PC-3 (cell line): ENCODE measurements around the gene RFLNA. TPM values are rescaled to one million over a fixed set of nuclear protein-coding genes. Genes with fewer than 3 reads are reported as not detected.

Source experiments
- ATAC-seq: fragments of 200-7000 bp; cut with Tn5 transposase; 2 replicates; pipeline ENCODE4 v1.9.1; 2020; ENCODE audit warnings: mild to moderate bottlenecking, moderate library complexity
- BruUV-seq: library from RNA; stranded (reverse); fragments of 400-500 nt; replicated peaks from 2 replicates; lab custom pipeline; 2021; lab: Mats Ljungman, UMichigan
- CTCF ChIA-PET: fragments of 300-600 bp; sonication (Branson Sonifier 250); formaldehyde crosslinking; loops from one replicate; lab custom pipeline; 2022; ENCODE audit warnings: antibody characterized with exemption; lab: Charles Lee
- POLR2A ChIA-PET: fragments of 300-600 bp; sonication (Branson Sonifier 250); formaldehyde crosslinking; loops from one replicate; lab custom pipeline; 2022; ENCODE audit warnings: antibody characterized with exemption; ENCODE audit not compliant: unreplicated experiment; lab: Charles Lee
- DNase-seq: peaks from one replicate; pipeline ENCODE4 v3.0.0-alpha.2; 2015
- H2AFZ ChIP-seq: fragments of 300-600 bp; sonication (generic); 2 replicates; pipeline ENCODE4 v1.6.0; 2016; ENCODE audit warnings: antibody characterized with exemption, low read length
- H3F3A ChIP-seq: fragments of 300-600 bp; sonication (generic); one replicate; pipeline ENCODE4 v1.6.0; 2017; ENCODE audit warnings: antibody characterized with exemption, low read length, control low read depth, mild to moderate bottlenecking; ENCODE audit not compliant: unreplicated experiment
- H3K27ac ChIP-seq: fragments of 300-600 bp; sonication (generic); 2 replicates; pipeline ENCODE4 v1.5.1; 2016; ENCODE audit warnings: mild to moderate bottlenecking, low read length
- H3K27me3 ChIP-seq: fragments of 300-600 bp; sonication (generic); 2 replicates; pipeline ENCODE4 v1.6.1; 2016; ENCODE audit warnings: low read length, mixed read lengths
- H3K36me3 ChIP-seq: fragments of 300-600 bp; sonication (generic); 2 replicates; pipeline ENCODE4 v1.6.1; 2016; ENCODE audit warnings: low read depth, mixed run types, low read length, mixed read lengths
- H3K4me1 ChIP-seq: fragments of 300-600 bp; sonication (generic); 2 replicates; pipeline ENCODE4 v1.5.1; 2016; ENCODE audit warnings: low read length; ENCODE audit not compliant: insufficient read depth
- H3K4me2 ChIP-seq: fragments of 300-600 bp; sonication (generic); 2 replicates; pipeline ENCODE4 v1.6.0; 2016; ENCODE audit warnings: low read length
- H3K4me3 ChIP-seq: fragments of 300-600 bp; sonication (generic); 2 replicates; pipeline ENCODE4 v1.5.1; 2016; ENCODE audit warnings: mild to moderate bottlenecking, low read length, mixed read lengths
- H3K79me2 ChIP-seq: fragments of 300-600 bp; sonication (generic); 2 replicates; pipeline ENCODE4 v1.6.1; 2017; ENCODE audit warnings: low read length, mixed read lengths
- H3K9ac ChIP-seq: fragments of 300-600 bp; sonication (generic); 2 replicates; pipeline ENCODE4 v1.6.0; 2016; ENCODE audit warnings: mild to moderate bottlenecking, low read length
- H3K9me2 ChIP-seq: fragments of 300-600 bp; sonication (generic); replicated peaks from 2 replicates; pipeline ENCODE4 v1.6.1; 2016; ENCODE audit warnings: mixed run types, low read length, mixed read lengths
- H3K9me3 ChIP-seq: fragments of 300-600 bp; sonication (generic); 2 replicates; pipeline ENCODE4 v1.6.1; 2016; ENCODE audit warnings: low read length, mixed read lengths
- H4K20me1 ChIP-seq: fragments of 300-600 bp; sonication (generic); 2 replicates; pipeline ENCODE4 v1.6.1; 2016; ENCODE audit warnings: low read length, mixed read lengths
- EZH2 ChIP-seq: fragments of 300-600 bp; sonication (generic); IDR thresholded peaks from one replicate; pipeline ENCODE4 v1.6.1; 2017; ENCODE audit warnings: antibody characterized with exemption, mild to moderate bottlenecking, low read length; ENCODE audit not compliant: unreplicated experiment
- EZH2phosphoT487 ChIP-seq: fragments of 300-600 bp; sonication (generic); IDR thresholded peaks from 2 replicates; pipeline ENCODE4 v1.6.1; 2018; ENCODE audit warnings: mild to moderate bottlenecking, antibody characterized with exemption, low read length, borderline replicate concordance
- intact Hi-C: fragments of 100-400 bp; cut with micrococcal nuclease; formaldehyde crosslinking; loops from 2 replicates; pipeline ENCODE4 v1.9.0; 2023
- total RNA-seq: library from RNA; depleted of rRNA; stranded (reverse); fragments of >200 nt; gene quantifications from 2 replicates; pipeline ENCODE4 v1.2.3, GENCODE V29; 2014
- TF ChIP-seq, protein P1 (sequence below): fragments of 300-600 bp; sonication (generic); conservative IDR thresholded peaks from 2 replicates; pipeline ENCODE4 v1.5.1; 2017; ENCODE audit warnings: antibody characterized with exemption, low read depth, mild to moderate bottlenecking, low read length

RFLNA gene
- total RNA-seq, 1 experiment from 2014 or later = not detected

GRCh38 chr12:124324803-124325705 lies 30.2 kb downstream of the RFLNA start:
- Histone ChIP-seq H4K20me1 (no peaks in the 10 kb centered on the region), H3K4me3 (no peak overlapping the region), H3K27ac (no peak overlapping the region), H3K4me1 (no peaks in the 10 kb centered on the region), H3K9ac (no peak overlapping the region), H3K4me2 (no peak overlapping the region), H3K9me3 (peaks cover 7% of the 10 kb centered on the region; the same call in 1 of the 2 replicates), H3K27me3 (no peaks in the 10 kb centered on the region), H3K79me2 (no peaks in the 10 kb centered on the region), H2AFZ (no peak overlapping the region), H3F3A (no peaks in the 10 kb centered on the region), H3K36me3 (peaks cover 66% of the 10 kb centered on the region), H3K9me2 (no peaks in the 10 kb centered on the region)
- no peak for TF ChIP-seq EZH2phosphoT487
- TF ChIP-seq, protein P1, sequence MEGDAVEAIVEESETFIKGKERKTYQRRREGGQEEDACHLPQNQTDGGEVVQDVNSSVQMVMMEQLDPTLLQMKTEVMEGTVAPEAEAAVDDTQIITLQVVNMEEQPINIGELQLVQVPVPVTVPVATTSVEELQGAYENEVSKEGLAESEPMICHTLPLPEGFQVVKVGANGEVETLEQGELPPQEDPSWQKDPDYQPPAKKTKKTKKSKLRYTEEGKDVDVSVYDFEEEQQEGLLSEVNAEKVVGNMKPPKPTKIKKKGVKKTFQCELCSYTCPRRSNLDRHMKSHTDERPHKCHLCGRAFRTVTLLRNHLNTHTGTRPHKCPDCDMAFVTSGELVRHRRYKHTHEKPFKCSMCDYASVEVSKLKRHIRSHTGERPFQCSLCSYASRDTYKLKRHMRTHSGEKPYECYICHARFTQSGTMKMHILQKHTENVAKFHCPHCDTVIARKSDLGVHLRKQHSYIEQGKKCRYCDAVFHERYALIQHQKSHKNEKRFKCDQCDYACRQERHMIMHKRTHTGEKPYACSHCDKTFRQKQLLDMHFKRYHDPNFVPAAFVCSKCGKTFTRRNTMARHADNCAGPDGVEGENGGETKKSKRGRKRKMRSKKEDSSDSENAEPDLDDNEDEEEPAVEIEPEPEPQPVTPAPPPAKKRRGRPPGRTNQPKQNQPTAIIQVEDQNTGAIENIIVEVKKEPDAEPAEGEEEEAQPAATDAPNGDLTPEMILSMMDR = no peak
- no peak for TF ChIP-seq EZH2
- ChIA-PET CTCF (no interaction called here), POLR2A (no interaction called here)
- intact Hi-C loops = loop anchor here (5.0 kb wide), 1 partner anchor 273 kb away; no protein-coding TSS in a partner anchor
- DNase-seq = no peak
- ATAC-seq = no peak
- no TSS peak for BruUV-seq

GRCh38 chr12:124326104-124326503 lies 31.2 kb downstream of the RFLNA start:
- H2AFZ ChIP-seq = no peak overlapping the region
- no peak overlapping the region for H3K4me2 ChIP-seq
- H3K9me3 ChIP-seq = peaks cover 7% of the 10 kb centered on the region; the same call in 1 of the 2 replicates
- no peaks in the 10 kb centered on the region for H3K79me2 ChIP-seq
- TF ChIP-seq, protein P1 = no peak
- TF ChIP-seq EZH2phosphoT487 (no peak), EZH2 (no peak)
- H3K27ac ChIP-seq = no peak overlapping the region
- no TSS peak for BruUV-seq
- no peak overlapping the region for H3K4me3 ChIP-seq
- H3K36me3 ChIP-seq = peaks cover 75% of the 10 kb centered on the region
- no peaks in the 10 kb centered on the region for H3K9me2 ChIP-seq
- no peaks in the 10 kb centered on the region for H3K27me3 ChIP-seq
- DNase-seq = no peak
- intact Hi-C loops = no loop called here
- ATAC-seq = no peak
- CTCF ChIA-PET = interaction anchor here (0.6 kb wide), 1 partner anchor 54 kb away, joined by 13 read pairs; no protein-coding TSS in a partner anchor
- H3K9ac ChIP-seq = no peak overlapping the region
- POLR2A ChIA-PET = no interaction called here
- H3F3A ChIP-seq = no peaks in the 10 kb centered on the region
- no peaks in the 10 kb centered on the region for H3K4me1 ChIP-seq
- H4K20me1 ChIP-seq = no peaks in the 10 kb centered on the region

GRCh38 chr12:124326871-124327270 lies 32.0 kb downstream of the RFLNA start:
- TF ChIP-seq EZH2 = no peak
- TF ChIP-seq EZH2phosphoT487 = no peak
- TF ChIP-seq, protein P1 = no peak
- Histone ChIP-seq H3K4me2 (no peak overlapping the region), H3F3A (no peaks in the 10 kb centered on the region), H2AFZ (no peak overlapping the region), H4K20me1 (no peaks in the 10 kb centered on the region), H3K79me2 (no peaks in the 10 kb centered on the region), H3K4me3 (no peak overlapping the region), H3K27me3 (no peaks in the 10 kb centered on the region), H3K9me2 (no peaks in the 10 kb centered on the region), H3K9ac (no peak overlapping the region), H3K36me3 (peaks cover 82% of the 10 kb centered on the region), H3K9me3 (peaks cover 7% of the 10 kb centered on the region; the same call in 1 of the 2 replicates), H3K4me1 (no peaks in the 10 kb centered on the region), H3K27ac (no peak overlapping the region)
- intact Hi-C loops = no loop called here
- ATAC-seq (no peak), DNase-seq (no peak)
- POLR2A ChIA-PET = no interaction called here
- CTCF ChIA-PET = interaction anchor here (0.6 kb wide), 1 partner anchor 53 kb away, joined by 13 read pairs; no protein-coding TSS in a partner anchor
- no TSS peak for BruUV-seq
